Activated CD8-positive, alpha-beta T cell treated with anti-CD3 and anti-CD28 coated beads for 36 hours (primary cell): Measurements from ENCODE around the gene GALNT16. TPM values are rescaled to one million over a fixed set of nuclear protein-coding genes. Genes with fewer than 3 reads are reported as not detected.

Experiments
- ATAC-seq: fragments of 200-7000 bp; cut with Tn5 transposase; one replicate; pipeline ENCODE4 v1.10.0; 2021; ENCODE audit warnings: mild to moderate bottlenecking, moderate library complexity
- CTCF ChIA-PET: fragments of 350-600 bp; sonication (Branson Sonifier 250); formaldehyde crosslinking; loops from one replicate; lab custom pipeline; 2021; ENCODE audit warnings: antibody characterized with exemption; lab: Charles Lee
- POLR2A ChIA-PET: fragments of 350-600 bp; sonication (Branson Sonifier 250); formaldehyde crosslinking; loops from one replicate; lab custom pipeline; 2021; ENCODE audit warnings: antibody characterized with exemption; lab: Charles Lee
- DNase-seq: peaks from one replicate; pipeline ENCODE4 v3.0.0-alpha.2; 2020
- H3K27ac Mint-ChIP-seq: one replicate; pipeline ENCODE4 v1.8.0; 2021; ENCODE audit warnings: mild to moderate bottlenecking, mixed read lengths
- H3K27me3 Mint-ChIP-seq: one replicate; pipeline ENCODE4 v1.8.0; 2021; ENCODE audit warnings: mixed read lengths
- H3K36me3 Mint-ChIP-seq: one replicate; pipeline ENCODE4 v1.8.0; 2021; ENCODE audit warnings: low read depth, mixed read lengths
- H3K4me1 Mint-ChIP-seq: one replicate; pipeline ENCODE4 v1.8.0; 2021; ENCODE audit warnings: low read depth, mixed read lengths
- H3K4me3 Mint-ChIP-seq: one replicate; pipeline ENCODE4 v1.8.0; 2021; ENCODE audit warnings: mild to moderate bottlenecking, moderate library complexity, mixed read lengths
- H3K9me3 Mint-ChIP-seq: one replicate; pipeline ENCODE4 v1.8.0; 2021; ENCODE audit warnings: mixed read lengths
- intact Hi-C: fragments of 100-400 bp; cut with micrococcal nuclease; formaldehyde crosslinking; loops from one replicate; pipeline ENCODE4 v1.10.0; 2022
- total RNA-seq, 2 experiments: library from RNA; stranded (reverse); gene quantifications; one replicate each; pipeline ENCODE4 v1.2.3, GENCODE V29; 2021
- TF ChIP-seq, protein P1 (sequence below): fragments of 200-600 bp; IDR thresholded peaks from one replicate; pipeline ENCODE4 v1.8.0; 2022; ENCODE audit warnings: antibody characterized with exemption, mild to moderate bottlenecking

The GALNT16 gene
- total RNA-seq, 2 experiments from 2014 or later = not detected

DNA sequence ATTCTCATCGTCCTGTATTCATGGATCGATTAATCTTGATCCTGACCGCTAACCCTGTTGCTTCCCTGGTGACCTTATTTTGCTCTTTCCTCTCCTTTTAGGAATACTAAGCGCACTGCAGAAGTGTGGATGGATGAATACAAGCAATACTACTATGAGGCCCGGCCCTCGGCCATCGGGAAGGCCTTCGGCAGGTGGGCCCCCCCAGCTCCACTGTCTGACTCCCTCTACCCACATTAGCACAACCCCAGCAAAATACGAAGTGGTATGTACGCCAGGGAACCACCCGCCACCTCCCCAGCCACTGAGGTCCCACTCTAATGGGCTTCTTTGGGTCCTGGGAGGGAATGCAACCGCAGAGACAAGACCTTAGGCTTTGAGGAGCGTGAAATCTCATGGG lies 79.5 kb downstream of the GALNT16 start:
- Mint-ChIP-seq H3K36me3 (no peaks in the 10 kb centered on the region), H3K4me1 (peaks cover 9% of the 10 kb centered on the region), H3K27ac (no peak overlapping the region), H3K4me3 (no peak overlapping the region), H3K9me3 (no peaks in the 10 kb centered on the region), H3K27me3 (peaks cover 2% of the 10 kb centered on the region)
- intact Hi-C loops = no loop called here
- ChIA-PET POLR2A (no interaction called here), CTCF (no interaction called here)
- ATAC-seq = no peak
- no peak for DNase-seq
- TF ChIP-seq, protein P1, sequence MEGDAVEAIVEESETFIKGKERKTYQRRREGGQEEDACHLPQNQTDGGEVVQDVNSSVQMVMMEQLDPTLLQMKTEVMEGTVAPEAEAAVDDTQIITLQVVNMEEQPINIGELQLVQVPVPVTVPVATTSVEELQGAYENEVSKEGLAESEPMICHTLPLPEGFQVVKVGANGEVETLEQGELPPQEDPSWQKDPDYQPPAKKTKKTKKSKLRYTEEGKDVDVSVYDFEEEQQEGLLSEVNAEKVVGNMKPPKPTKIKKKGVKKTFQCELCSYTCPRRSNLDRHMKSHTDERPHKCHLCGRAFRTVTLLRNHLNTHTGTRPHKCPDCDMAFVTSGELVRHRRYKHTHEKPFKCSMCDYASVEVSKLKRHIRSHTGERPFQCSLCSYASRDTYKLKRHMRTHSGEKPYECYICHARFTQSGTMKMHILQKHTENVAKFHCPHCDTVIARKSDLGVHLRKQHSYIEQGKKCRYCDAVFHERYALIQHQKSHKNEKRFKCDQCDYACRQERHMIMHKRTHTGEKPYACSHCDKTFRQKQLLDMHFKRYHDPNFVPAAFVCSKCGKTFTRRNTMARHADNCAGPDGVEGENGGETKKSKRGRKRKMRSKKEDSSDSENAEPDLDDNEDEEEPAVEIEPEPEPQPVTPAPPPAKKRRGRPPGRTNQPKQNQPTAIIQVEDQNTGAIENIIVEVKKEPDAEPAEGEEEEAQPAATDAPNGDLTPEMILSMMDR = no peak

DNA sequence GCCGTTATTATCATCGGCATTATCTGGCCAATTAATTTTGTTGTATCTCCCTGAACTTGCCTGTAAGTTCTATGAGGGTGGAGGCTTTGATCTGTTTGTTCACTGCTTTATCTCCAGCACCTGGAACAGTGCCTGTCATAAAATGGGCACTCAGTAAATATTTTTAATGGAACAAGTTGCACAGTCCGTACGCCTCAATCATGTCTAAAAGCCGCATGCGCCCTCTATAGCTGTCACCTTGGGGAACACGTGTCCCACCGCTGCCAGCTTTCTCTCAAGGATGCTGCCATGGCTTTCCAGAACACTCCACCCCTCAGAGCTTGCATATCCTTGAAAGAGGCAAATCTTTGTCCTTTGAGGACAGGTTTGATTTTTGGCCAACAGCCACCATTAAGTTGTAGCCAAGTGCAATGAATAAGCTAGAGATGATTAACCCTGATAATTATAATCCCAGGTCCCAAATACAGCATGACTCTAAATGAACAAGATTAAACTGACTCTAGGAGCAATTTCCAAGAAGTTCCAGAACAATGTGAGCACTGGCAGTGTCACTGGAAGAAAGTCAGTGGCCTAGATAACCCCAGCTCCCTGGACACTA lies 83.1 kb downstream of the GALNT16 start:
- ChIA-PET POLR2A (interaction anchor here (0.9 to 1.2 kb wide), 2 partner anchors 8 to 18 kb away, joined by 3 to 4 read pairs; no protein-coding TSS in a partner anchor), CTCF (interaction anchor here (0.9 to 1.8 kb wide), 2 partner anchors 117 to 214 kb away, joined by 3 read pairs; no protein-coding TSS in a partner anchor)
- no peak overlapping the region for H3K4me3 Mint-ChIP-seq
- no peaks in the 10 kb centered on the region for H3K9me3 Mint-ChIP-seq
- peaks cover 2% of the 10 kb centered on the region for H3K27me3 Mint-ChIP-seq
- DNase-seq = no peak
- H3K36me3 Mint-ChIP-seq = no peaks in the 10 kb centered on the region
- no peaks in the 10 kb centered on the region for H3K4me1 Mint-ChIP-seq
- no peak for ATAC-seq
- intact Hi-C loops = no loop called here
- TF ChIP-seq, protein P1 = no peak
- no peak overlapping the region for H3K27ac Mint-ChIP-seq

DNA sequence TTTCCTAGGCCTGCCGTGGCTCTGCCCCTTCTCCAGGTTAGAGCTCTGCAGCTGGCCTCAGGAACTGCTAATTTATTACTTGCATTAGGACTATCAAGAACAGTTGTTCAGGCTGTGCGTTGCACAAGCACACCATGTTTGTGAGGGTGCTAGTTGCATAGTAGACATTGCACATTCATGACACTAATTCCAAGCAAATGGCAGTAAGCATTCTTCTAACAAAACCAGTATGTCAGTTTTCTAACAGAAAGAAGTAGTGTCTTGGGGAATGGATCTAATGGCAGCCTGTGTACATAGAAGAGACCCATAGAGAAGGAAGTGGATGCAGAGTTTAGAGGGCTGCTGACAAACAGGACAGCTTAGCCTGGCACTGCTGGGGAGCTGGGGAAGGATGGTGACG lies 84.2 kb downstream of the GALNT16 start:
- POLR2A ChIA-PET = no interaction called here

DNA sequence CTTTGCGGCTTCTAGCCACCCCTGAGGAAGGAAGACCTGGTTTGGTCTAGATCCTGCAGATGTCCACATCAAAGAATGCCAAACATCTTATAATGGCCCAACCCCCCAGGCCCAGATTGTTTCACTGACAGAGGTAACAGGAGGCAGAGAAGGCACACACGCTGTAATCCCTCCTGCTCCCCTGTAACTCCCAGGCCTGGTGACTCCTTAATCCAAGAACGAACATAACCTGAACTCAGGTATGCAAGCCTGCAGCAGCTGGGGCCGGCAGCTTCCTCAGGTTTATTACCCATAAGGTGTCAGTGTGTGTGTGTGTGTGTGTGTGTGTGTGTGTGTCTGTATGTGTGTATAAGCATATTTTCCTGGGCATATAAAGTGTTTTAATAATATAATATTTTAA lies 85.4 kb downstream of the GALNT16 start:
- CTCF ChIA-PET = interaction anchor here (0.8 kb wide), 1 partner anchor 103 kb away, joined by 3 read pairs; no protein-coding TSS in a partner anchor

More for the DNA sequence above, 84.2 kb downstream of the GALNT16 start:
- no peaks in the 10 kb centered on the region for H3K36me3 Mint-ChIP-seq
- H3K9me3 Mint-ChIP-seq = no peaks in the 10 kb centered on the region
- intact Hi-C loops = no loop called here
- DNase-seq (no peak), ATAC-seq (no peak)
- no peak overlapping the region for H3K4me3 Mint-ChIP-seq
- H3K27me3 Mint-ChIP-seq = peaks cover 2% of the 10 kb centered on the region
- H3K27ac Mint-ChIP-seq = no peak overlapping the region
- CTCF ChIA-PET = no interaction called here
- TF ChIP-seq, protein P1 = no peak
- H3K4me1 Mint-ChIP-seq = no peaks in the 10 kb centered on the region

DNA sequence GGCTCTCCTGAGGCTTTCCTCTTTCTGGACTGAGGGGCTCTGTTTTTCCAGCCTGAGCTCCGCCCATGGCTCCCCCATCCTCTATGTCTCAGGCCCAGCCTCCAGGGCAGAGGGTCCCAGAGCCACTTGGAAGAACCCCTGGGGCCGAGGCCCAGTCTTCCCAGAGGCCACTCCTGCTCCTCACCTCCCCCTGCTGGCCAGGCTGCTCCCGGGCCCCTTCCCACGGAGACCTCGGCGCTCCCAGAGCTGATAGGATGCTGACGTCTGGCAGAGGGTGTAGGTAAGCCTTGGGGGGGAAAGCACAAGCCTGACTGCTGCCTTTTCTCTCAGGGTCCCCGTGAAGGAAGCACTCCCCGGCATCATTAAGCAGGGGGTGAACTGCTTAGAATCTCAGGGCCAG lies 86.8 kb downstream of the GALNT16 start:
- CTCF ChIA-PET = interaction anchor here (0.7 to 1.2 kb wide), 2 partner anchors 104 to 116 kb away, joined by 3 to 7 read pairs; no protein-coding TSS in a partner anchor
- POLR2A ChIA-PET = interaction anchor here (0.6 to 1.4 kb wide), 3 partner anchors 10 to 51 kb away, joined by 3 to 4 read pairs (median 3); partner anchors contain the start of genes ERH and SLC39A9
- Mint-ChIP-seq H3K4me3 (no peak overlapping the region), H3K36me3 (no peaks in the 10 kb centered on the region), H3K27me3 (no peaks in the 10 kb centered on the region), H3K9me3 (no peaks in the 10 kb centered on the region), H3K27ac (no peak overlapping the region), H3K4me1 (no peaks in the 10 kb centered on the region)
- TF ChIP-seq, protein P1 = peak; percentile 17
- intact Hi-C loops = no loop called here
- ATAC-seq (peak; percentile 30), DNase-seq (peak; percentile 9)

More for the DNA sequence above, 85.4 kb downstream of the GALNT16 start:
- intact Hi-C loops = no loop called here
- peaks cover 2% of the 10 kb centered on the region for H3K27me3 Mint-ChIP-seq
- no peak overlapping the region for H3K4me3 Mint-ChIP-seq
- POLR2A ChIA-PET = no interaction called here
- DNase-seq = no peak
- no peak for ATAC-seq
- H3K4me1 Mint-ChIP-seq = no peaks in the 10 kb centered on the region
- TF ChIP-seq, protein P1 = no peak
- H3K36me3 Mint-ChIP-seq = no peaks in the 10 kb centered on the region
- H3K9me3 Mint-ChIP-seq = no peaks in the 10 kb centered on the region
- H3K27ac Mint-ChIP-seq = no peak overlapping the region
